AG10803 (cell line): ENCODE results near the gene IL16.
"Not testable (repeated sequence)": the region's sequence is repeated elsewhere in the genome, so short reads cannot be mapped to it uniquely, and the experiment has no call there.

Experiments used
- DNase-seq: peaks from one replicate; pipeline ENCODE4 v3.0.0; 2010; ENCODE audit warnings: low read depth
- H3K4me3 ChIP-seq: 2 replicates; pipeline ENCODE4 v1.5.1; 2011; ENCODE audit warnings: mild to moderate bottlenecking, low read length, control low read depth
- CTCF ChIP-seq: conservative IDR thresholded peaks from 2 replicates; pipeline ENCODE4 v1.5.1; 2011; ENCODE audit warnings: mild to moderate bottlenecking, low read length, control low read depth, inconsistent platforms

IL16 gene

GRCh38 chr15:81157195-81157938, 39.3 kb upstream of the IL16 start:
- no peak overlapping the region for H3K4me3 ChIP-seq
- DNase-seq, result peak; percentile 55
- no peak for TF ChIP-seq CTCF

GRCh38 chr15:81157939-81158223, 38.8 kb upstream of the IL16 start:
- no peak for DNase-seq
- no peak overlapping the region for H3K4me3 ChIP-seq
- no peak for TF ChIP-seq CTCF

GRCh38 chr15:81158561-81158960, 38.1 kb upstream of the IL16 start:
- not testable (repeated sequence) for DNase-seq, H3K4me3 ChIP-seq

- TF ChIP-seq CTCF, result no peak
- H3K4me3 ChIP-seq, result no peak overlapping the region
- peak; percentile 94 for DNase-seq
Measured at GRCh38 chr15:81160312-81161159, 36.1 kb upstream of the IL16 start.

GRCh38 chr15:81161160-81161673, 35.5 kb upstream of the IL16 start:
- no peak for TF ChIP-seq CTCF

GRCh38 chr15:81161851-81162250, 34.8 kb upstream of the IL16 start:
- no peak for TF ChIP-seq CTCF
- no peak for DNase-seq
- H3K4me3 ChIP-seq, result no peak overlapping the region

More at GRCh38 chr15:81161160-81161673, 35.5 kb upstream of the IL16 start:
- H3K4me3 ChIP-seq, result no peak overlapping the region
- DNase-seq, result no peak

- peak; percentile 90 for DNase-seq
- no peak overlapping the region for H3K4me3 ChIP-seq
- TF ChIP-seq CTCF, result peak; percentile 35
Measured at GRCh38 chr15:81163961-81164800, 32.5 kb upstream of the IL16 start.
